Small intestine (tissue), 7 donors: ENCODE measurements around the gene UBE2J1. TPM values are rescaled to one million over a fixed set of nuclear protein-coding genes. Genes with fewer than 3 reads are reported as not detected.

ENCODE experiments used
- DNase-seq, 2 donors: peaks; one replicate each; pipeline versions ENCODE4 v3.0.0 to v3.0.0-alpha.2; 2013
- FAIRE-seq: peaks from 2 replicates; lab custom pipeline; 2012; peaks lifted over from hg19 to GRCh38; lab: Jason Lieb, UNC
- H3K27ac ChIP-seq, 3 donors: one replicate each; pipeline ENCODE4 v1.5.1; 2013; ENCODE audit warnings: low read length in 2 of 3, mild to moderate bottlenecking in 2 of 3, control low read depth in 1 of 3, inconsistent platforms in 1 of 3, low read depth in 1 of 3, moderate library complexity in 1 of 3
- H3K27me3 ChIP-seq, 3 donors: one replicate each; pipeline ENCODE4 v1.6.1; 2013; ENCODE audit warnings: low read length in 3 of 3, inconsistent platforms in 1 of 3; ENCODE audit not compliant: control insufficient read depth in 3 of 3, insufficient read depth in 3 of 3
- H3K36me3 ChIP-seq, 3 donors: one replicate each; pipeline ENCODE4 v1.6.1; 2013; ENCODE audit warnings: low read length in 3 of 3, inconsistent platforms in 1 of 3, low read depth in 1 of 3, mild to moderate bottlenecking in 1 of 3, moderate library complexity in 1 of 3; ENCODE audit not compliant: control insufficient read depth in 3 of 3, insufficient read depth in 2 of 3
- H3K4me1 ChIP-seq, 3 donors: one replicate each; pipeline ENCODE4 v1.6.1; 2013; ENCODE audit warnings: low read length in 2 of 3, inconsistent platforms in 1 of 3, low read depth in 1 of 3, mild to moderate bottlenecking in 1 of 3, moderate library complexity in 1 of 3; ENCODE audit not compliant: control insufficient read depth in 3 of 3, insufficient read depth in 2 of 3
- H3K4me3 ChIP-seq, 3 donors: one replicate each; pipeline ENCODE4 v1.5.1; 2013; ENCODE audit warnings: low read length in 3 of 3, control low read depth in 1 of 3, inconsistent platforms in 1 of 3, low read depth in 1 of 3, mild to moderate bottlenecking in 1 of 3, moderate library complexity in 1 of 3
- H3K9me3 ChIP-seq, 2 donors: one replicate each; pipeline ENCODE4 v1.6.1; 2013; ENCODE audit warnings: low read depth in 1 of 2, low read length in 1 of 2; ENCODE audit not compliant: control insufficient read depth in 2 of 2, insufficient read depth in 1 of 2
- WGBS, 3 donors: extraction: QIAGEN DNeasy Blood & Tissue Kit; methylation state at CpG; one replicate each; pipeline ENCODE4 v1.1.7; 2013; 5-methylcytosine and 5-hydroxymethylcytosine counted together
- polyA plus RNA-seq, 4 donors: library from polyadenylated mRNA; stranded (reverse) in 3 of 4; unstranded in 1 of 4; fragments of 200-250 nt in 3 of 4; fragments of 120-200 nt in 1 of 4; gene quantifications; one replicate each; pipeline versions ENCODE4 v1.2.1 to v1.2.3, GENCODE V29; 2013
- donor health status: healthy with polysubstance abuse.
- donor health status: control.
- donor health status: control.
- donor health status: Bipolar disorder and iron deficiency.
- donor health status: healthy.

UBE2J1 gene
- polyA plus RNA-seq, 4 donors: 34.1 to 65.1 (median 40.2) TPM

GRCh38 chr6:89324304-89324703 is 28.2 kb downstream of the UBE2J1 start:
- no peaks in the 10 kb centered on the region for H3K4me1 ChIP-seq
- no peak for DNase-seq
- H3K36me3 ChIP-seq: peaks cover 0 to 6% (median 4%) of the 10 kb centered on the region in 3 donors
- peaks cover 0 to 3% of the 10 kb centered on the region in 2 donors for H3K9me3 ChIP-seq
- no peaks in the 10 kb centered on the region for H3K27me3 ChIP-seq
- 82 to 88% (median 85%) methylated on average over 3 of the region's 3 CpGs for WGBS, 3 donors
- FAIRE-seq: no peak
- H3K27ac ChIP-seq: no peak overlapping the region
- no peak overlapping the region for H3K4me3 ChIP-seq

DNA sequence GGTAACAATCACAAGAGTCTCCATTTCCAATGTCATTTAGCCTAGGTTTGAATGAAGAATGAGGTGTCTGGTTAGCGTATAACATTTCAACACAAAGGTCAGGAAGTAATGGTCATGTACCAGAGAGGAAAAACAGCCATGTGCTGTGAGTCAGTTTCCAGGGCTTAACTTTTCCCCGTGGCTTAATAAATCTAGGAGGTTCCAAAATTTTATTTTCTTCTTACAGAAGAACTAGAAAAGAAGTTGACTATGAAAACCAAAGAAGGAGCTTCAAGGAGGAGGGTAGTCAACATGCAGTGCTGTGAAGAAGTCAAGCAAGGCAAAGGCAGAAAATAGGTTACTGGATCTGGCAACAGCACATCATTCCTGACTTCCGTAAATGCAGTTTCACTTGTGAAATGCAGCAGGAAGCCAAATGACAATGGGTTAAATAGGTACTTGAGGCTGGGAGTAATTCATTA is 29.0 kb downstream of the UBE2J1 start:
- WGBS, 3 donors: 70 to 94% (median 93%) methylated on average over 3 of the region's 3 CpGs
- Histone ChIP-seq H3K4me3 (no peak overlapping the region), H3K27me3 (no peaks in the 10 kb centered on the region), H3K4me1 (no peaks in the 10 kb centered on the region), H3K9me3 (peaks cover 0 to 3% of the 10 kb centered on the region in 2 donors), H3K27ac (no peak overlapping the region), H3K36me3 (peaks cover 0 to 6% (median 4%) of the 10 kb centered on the region in 3 donors)
- FAIRE-seq (no peak), DNase-seq (no peak)

DNA sequence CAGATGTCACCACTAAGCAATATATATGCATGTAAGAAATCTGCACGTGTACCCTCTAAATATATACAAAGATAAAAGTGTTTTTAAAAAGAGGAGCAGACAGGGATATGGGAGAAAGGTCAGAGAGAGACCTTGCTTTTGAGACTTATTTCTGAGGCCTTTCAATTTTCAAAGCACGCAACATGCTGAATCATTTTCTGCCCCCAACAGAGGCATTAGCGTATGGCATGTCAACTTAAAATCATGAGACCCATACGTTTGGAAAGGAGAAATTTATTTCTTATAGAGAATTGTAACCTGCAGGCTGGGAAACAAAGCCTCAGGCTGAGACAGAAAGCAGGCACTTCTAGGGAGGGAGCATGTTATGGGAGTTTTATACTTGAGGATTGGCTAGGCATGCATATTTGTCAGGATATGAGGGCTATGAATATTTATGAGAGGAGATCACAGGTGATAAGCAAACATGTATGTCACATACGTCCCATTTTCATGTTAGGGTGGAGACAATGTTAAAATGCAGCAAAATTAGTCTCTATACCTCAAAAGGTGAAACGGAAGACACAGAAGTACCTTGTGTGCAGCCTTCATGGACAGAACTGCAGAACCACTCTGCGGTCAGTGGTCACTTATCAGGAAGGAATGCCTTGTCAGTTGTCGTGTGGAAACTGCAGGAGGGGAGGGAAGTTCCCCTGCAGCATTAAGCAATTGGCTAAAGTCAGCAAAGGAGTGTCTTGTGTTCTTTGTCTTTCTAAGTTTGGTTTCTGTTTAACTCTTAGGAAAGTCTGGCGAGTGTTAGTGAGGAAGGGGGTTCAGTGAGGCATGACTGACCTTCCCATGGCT is 31.2 kb downstream of the UBE2J1 start:
- Histone ChIP-seq H3K27me3 (no peaks in the 10 kb centered on the region), H3K4me1 (no peaks in the 10 kb centered on the region), H3K27ac (no peak overlapping the region), H3K9me3 (peaks cover 0 to 3% of the 10 kb centered on the region in 2 donors), H3K4me3 (no peak overlapping the region), H3K36me3 (peaks cover 0 to 2% (median 1%) of the 10 kb centered on the region in 3 donors)
- peak in 1 of 2 donors; percentile 4 for DNase-seq
- 79 to 89% (median 86%) methylated on average over 9 of the region's 9 CpGs for WGBS, 3 donors
- no peak for FAIRE-seq

- H3K27ac ChIP-seq: no peak overlapping the region
- FAIRE-seq (no peak), DNase-seq (no peak)
- 94 to 96% (median 95%) methylated on average over 6 of the region's 6 CpGs for WGBS, 3 donors
- H3K4me3 ChIP-seq: no peak overlapping the region
- peaks cover 0 to 3% of the 10 kb centered on the region in 2 donors for H3K9me3 ChIP-seq
- H3K36me3 ChIP-seq: peaks cover 0 to 4% (median 0%) of the 10 kb centered on the region in 3 donors
- H3K27me3 ChIP-seq: no peaks in the 10 kb centered on the region
- H3K4me1 ChIP-seq: no peaks in the 10 kb centered on the region
Measured at GRCh38 chr6:89320012-89320559, 32.4 kb downstream of the UBE2J1 start.

GRCh38 chr6:89317067-89317466 is 35.5 kb downstream of the UBE2J1 start:
- Histone ChIP-seq H3K4me3 (no peak overlapping the region), H3K27me3 (no peaks in the 10 kb centered on the region), H3K27ac (no peak overlapping the region), H3K4me1 (peaks cover 0 to 3% (median 2%) of the 10 kb centered on the region in 3 donors), H3K36me3 (peaks cover 0 to 9% (median 0%) of the 10 kb centered on the region in 3 donors), H3K9me3 (peaks cover 0 to 3% of the 10 kb centered on the region in 2 donors)
- DNase-seq: no peak
- FAIRE-seq: no peak

- no peaks in the 10 kb centered on the region for H3K27me3 ChIP-seq
- DNase-seq (no peak), FAIRE-seq (no peak)
- peaks cover 0 to 7% (median 5%) of the 10 kb centered on the region in 3 donors for H3K4me1 ChIP-seq
- no peak within 1 kb of the TSS for H3K27ac ChIP-seq
- no peaks in the 10 kb centered on the region for H3K9me3 ChIP-seq
- peaks cover 0 to 7% (median 0%) of the 10 kb centered on the region in 3 donors for H3K36me3 ChIP-seq
- no peak within 1 kb of the TSS for H3K4me3 ChIP-seq
- 85 to 91% (median 89%) methylated on average over 6 of the region's 6 CpGs for WGBS, 3 donors
Measured at GRCh38 chr6:89315249-89315885, 37.2 kb downstream of the UBE2J1 start, which contains the start of gene GABRR2. GABRR2 (minus strand) TSS chr6:89315299; CDS start chr6:89315165, 134 bp downstream.

DNA sequence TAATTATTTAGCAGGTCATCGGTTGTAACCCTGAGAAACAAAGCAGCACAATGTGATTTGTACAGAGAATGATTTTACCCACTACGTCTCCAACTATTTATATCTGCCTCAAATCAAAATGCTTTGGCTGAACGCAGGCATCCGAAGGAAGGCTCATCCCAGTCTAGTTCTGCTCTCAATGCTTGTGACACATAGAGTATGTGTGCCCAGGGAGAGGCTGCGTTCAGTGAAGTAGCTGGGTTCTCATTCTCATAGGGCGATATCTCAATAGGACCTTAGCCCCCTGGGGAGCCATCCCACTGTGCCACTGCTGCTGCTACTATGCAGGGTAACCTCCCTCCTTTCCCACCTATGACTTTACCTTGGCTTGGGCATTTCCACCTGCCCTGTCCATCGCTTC is 37.8 kb downstream of the UBE2J1 start:
- FAIRE-seq (no peak), DNase-seq (no peak)
- Histone ChIP-seq H3K4me3 (no peak overlapping the region), H3K36me3 (peaks cover 0 to 7% (median 0%) of the 10 kb centered on the region in 3 donors), H3K27ac (no peak overlapping the region), H3K9me3 (no peaks in the 10 kb centered on the region), H3K27me3 (no peaks in the 10 kb centered on the region), H3K4me1 (peaks cover 0 to 7% (median 5%) of the 10 kb centered on the region in 3 donors)
- WGBS, 3 donors: 93 to 97% (median 97%) methylated on average over 7 of the region's 7 CpGs

- Histone ChIP-seq H3K9me3 (no peaks in the 10 kb centered on the region), H3K4me1 (peaks cover 0 to 7% (median 5%) of the 10 kb centered on the region in 3 donors), H3K27me3 (no peaks in the 10 kb centered on the region), H3K36me3 (peaks cover 0 to 7% (median 0%) of the 10 kb centered on the region in 3 donors), H3K27ac (peak overlapping the region in 2 of 3 donors; percentile 21 to 36), H3K4me3 (no peak overlapping the region)
- FAIRE-seq (no peak), DNase-seq (no peak)
- WGBS, 3 donors: 49 to 65% (median 53%) methylated on average over 1 of the region's 1 CpG
Measured at GRCh38 chr6:89313006-89313405, 39.5 kb downstream of the UBE2J1 start.
